Measurements from ENCODE around the gene RFPL1.

Gene RFPL1

DNA sequence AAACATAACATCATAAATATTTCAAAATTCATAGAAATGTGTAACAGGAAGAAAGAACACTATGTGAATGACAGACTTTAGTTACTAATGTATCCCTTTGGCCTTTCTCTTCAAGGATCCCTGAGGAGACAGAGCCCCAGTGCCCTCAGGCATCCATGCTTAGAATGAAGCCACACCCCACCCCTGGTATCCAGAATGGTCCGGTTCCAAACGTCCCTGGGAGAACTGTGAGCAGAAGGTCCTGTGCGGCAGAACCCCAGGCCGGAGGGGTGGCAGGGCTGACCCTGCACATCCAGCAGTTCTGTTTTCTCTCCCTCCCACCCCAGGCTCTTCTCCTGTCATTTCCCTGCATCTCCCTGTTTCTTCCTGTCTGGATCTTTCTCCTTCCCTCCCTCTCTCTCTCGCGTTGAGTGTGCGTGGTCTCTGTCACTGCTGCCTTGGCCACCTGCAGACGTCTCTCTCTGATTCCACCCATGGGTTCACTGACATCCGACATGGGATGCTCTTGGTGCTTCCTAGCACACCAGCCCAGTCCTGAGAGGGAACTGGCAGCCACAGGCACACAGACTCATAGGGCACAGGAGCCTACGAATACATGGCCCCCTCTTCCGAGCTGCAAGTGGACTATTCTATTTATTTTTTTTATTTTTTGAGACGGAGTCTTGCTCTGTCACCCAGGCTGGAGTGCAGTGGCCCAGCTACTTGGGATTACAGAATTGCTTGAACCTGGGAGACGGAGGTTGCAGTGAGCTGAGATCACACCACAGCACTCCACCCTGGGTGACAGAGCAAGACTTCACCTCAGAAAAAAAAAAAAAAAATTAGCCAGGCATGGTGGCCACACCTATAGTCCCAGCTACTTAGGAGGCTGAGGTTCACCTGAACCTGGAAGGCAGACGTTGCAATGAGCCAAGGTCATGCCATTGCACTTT, 5.7 kb downstream of the RFPL1 start:
- no peak for DNase-seq

- DNase-seq, result no peak
These were observed 7.1 kb downstream of the RFPL1 start for GRCh38 chr22:29445508-29445907.

- no peak for DNase-seq
These were observed 9.5 kb downstream of the RFPL1 start for GRCh38 chr22:29447906-29448305.

GRCh38 chr22:29449296-29449875, 11.0 kb downstream of the RFPL1 start:
- no peak for DNase-seq

- no peak for DNase-seq
These were observed 11.8 kb downstream of the RFPL1 start for GRCh38 chr22:29450222-29450621.

GRCh38 chr22:29451863-29452262, 13.5 kb downstream of the RFPL1 start:
- no peak for DNase-seq

DNA sequence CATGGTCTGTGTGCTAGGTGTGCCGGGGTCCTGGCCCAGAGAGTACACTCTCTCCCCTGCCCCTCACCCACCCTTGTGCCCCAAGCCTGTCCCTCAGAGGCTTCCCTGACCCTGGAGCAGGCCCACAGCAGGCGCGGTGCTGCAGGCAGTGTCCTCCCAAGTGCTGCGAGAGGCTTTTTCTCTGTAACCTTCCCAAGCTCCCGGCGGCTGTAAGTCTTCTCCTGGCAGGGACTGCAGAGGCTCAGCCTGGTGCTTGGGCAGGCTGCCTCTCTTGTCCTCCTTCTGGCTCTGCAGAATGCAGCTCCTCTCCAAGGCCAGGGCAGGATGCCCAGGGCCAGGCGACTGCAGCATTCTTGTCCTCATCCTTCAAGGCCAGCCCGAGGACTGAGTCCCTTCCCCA, 15.9 kb downstream of the RFPL1 start:
- DNase-seq, result no peak

GRCh38 chr22:29456211-29456671, 17.9 kb downstream of the RFPL1 start:
- no peak for DNase-seq

- no peak for DNase-seq
These were observed 19.3 kb downstream of the RFPL1 start for GRCh38 chr22:29457730-29458129.

GRCh38 chr22:29458551-29458950, 20.2 kb downstream of the RFPL1 start:
- no peak for DNase-seq

- DNase-seq, result no peak
These were observed 21.4 kb downstream of the RFPL1 start for GRCh38 chr22:29459773-29460172.

- no peak for DNase-seq
These were observed 22.9 kb downstream of the RFPL1 start for GRCh38 chr22:29461263-29461662.

GRCh38 chr22:29463629-29464028, 25.2 kb downstream of the RFPL1 start:
- DNase-seq, result no peak

DNA sequence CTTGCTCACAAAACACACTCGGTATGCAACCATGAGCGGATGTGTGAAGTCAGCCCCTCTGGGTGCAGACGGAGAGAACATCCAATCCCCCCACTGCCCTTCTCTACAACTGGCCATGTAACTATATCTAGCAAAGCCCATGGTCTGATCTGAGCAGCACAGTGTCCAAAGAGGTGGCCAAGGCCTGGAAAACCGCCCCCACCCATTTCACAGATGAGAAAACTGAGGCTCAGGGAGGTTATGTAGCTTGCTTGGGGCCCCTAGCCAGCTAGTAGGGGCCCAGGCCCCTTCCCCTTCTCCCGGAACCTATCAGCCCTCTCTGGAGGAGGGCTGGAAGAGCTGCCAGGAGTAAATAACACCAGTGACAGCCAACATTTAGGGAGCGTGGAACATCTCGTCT, 26.2 kb downstream of the RFPL1 start:
- no peak for DNase-seq

DNA sequence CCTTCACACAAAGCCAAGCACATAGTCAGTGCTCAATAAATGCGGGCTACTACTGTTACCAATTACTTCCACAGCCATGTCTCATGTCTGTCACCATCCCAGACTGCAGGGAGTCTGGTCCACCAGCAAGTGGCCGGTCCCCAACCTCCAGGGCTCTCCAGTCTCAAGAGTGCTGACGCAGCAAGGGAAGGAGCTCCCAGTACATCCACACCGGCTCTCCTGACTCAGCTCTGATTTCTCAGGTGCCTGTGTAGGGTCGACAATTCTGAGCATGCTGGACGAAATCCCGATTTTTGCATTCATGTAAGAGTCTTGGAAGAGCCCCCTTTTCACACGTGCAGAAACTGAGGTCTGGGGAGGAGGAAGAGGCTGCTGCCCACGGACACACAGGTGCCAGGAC, 31.4 kb downstream of the RFPL1 start:
- no peak for DNase-seq

DNA sequence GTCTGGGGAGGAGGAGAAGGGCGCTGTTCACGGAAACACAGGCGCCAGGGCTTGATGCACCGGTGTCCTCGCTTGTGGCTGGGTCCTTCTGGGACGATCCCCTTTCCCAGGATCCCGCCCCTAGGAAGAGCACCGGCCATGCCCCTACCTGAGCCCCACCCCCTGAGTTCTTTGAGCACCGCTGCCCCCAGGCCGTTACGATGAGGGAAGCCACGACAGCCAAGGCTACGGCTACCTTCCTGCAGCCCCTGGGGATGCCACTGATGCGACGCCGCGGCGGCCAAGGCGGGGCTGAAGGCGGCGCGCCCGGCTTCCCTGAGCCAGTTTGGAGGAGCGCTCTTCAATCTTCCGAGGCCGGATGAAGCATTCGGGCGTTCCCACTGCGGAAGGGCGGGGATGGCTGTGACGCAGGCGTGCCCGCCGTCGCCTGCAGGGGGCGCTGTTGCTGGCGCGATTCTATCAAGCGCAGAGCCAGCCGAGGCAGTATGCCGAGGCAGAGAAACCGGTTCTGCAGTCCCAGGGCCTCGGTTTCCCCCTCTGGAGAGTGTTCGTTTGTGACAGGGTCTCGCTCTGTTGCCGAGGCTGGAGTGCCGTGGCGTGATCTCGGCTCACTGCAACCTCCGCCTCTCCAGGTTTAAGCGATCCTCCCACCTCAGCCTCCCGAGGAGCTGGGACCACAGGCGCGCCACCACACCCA, 31.9 kb downstream of the RFPL1 start:
- DNase-seq, result peak; percentile 51

DNA sequence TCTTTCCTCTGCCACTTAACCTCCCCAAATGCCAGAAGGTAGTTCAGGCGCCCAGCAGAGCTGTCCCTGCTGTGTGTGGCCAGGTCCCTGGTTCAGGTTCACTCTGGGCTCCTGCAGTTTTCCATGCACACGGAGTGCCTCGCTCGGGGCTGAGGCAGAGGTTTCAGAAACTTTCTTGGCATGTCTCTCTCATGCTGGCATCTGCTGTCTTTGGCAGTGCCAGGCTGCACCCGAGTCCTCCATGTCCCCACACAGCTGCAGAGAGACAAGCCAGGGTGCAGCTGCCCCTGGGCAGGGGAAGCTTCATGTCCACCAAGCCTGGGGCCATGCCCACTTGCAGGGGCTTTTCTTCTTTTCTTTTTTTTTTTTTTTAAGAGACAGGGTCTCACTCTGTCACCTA, 34.6 kb downstream of the RFPL1 start:
- no peak for DNase-seq

- DNase-seq, result no peak
These were observed 37.2 kb downstream of the RFPL1 start for GRCh38 chr22:29475550-29475949.

- no peak for DNase-seq
These were observed 37.7 kb downstream of the RFPL1 start for GRCh38 chr22:29476116-29476515.

DNA sequence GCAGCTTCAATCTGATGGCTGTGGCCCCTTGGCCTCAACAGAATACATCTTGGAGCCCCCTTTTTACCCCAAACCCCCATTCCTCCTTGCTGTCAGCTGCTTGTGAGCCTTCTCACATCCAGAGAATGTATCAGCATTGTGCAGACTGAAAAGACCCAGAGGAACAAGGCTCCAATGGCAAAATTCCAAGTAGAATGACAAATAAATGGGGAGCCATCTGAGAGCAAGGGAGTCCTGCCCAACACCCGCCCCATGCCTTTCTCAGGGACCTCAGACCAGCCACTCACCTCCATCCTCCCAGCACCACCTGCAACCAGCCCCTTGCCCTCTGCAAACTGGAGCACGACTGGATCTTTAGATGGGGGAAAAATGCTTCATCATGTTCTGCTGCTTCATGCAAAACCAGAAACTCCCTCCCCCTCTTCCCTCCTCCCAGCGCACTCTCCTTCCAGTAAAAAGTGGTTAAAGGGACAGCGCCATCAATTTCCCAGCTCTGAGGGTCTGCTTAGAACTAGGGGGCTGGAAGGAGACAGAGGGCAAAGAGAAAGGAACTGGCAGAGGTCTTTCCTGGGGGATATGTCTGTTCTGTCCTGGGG, 39.4 kb downstream of the RFPL1 start:
- no peak for DNase-seq

- DNase-seq, result no peak
These were observed 40.2 kb downstream of the RFPL1 start for GRCh38 chr22:29478326-29479276.
